Loucy (cell line): ENCODE data around the gene ALDH1A3.

Source experiments
- CTCF ChIP-seq: fragments of 200-600 bp; sonication (generic); conservative IDR thresholded peaks from 2 replicates; pipeline ENCODE4 v1.5.1; 2014; ENCODE audit warnings: mild to moderate bottlenecking, antibody characterized with exemption, low read length
- EZH2phosphoT487 ChIP-seq: fragments of 200-600 bp; IDR thresholded peaks from 2 replicates; pipeline ENCODE4 v1.6.1; 2018; ENCODE audit warnings: antibody characterized with exemption, mild to moderate bottlenecking, moderate library complexity, borderline replicate concordance

DNA sequence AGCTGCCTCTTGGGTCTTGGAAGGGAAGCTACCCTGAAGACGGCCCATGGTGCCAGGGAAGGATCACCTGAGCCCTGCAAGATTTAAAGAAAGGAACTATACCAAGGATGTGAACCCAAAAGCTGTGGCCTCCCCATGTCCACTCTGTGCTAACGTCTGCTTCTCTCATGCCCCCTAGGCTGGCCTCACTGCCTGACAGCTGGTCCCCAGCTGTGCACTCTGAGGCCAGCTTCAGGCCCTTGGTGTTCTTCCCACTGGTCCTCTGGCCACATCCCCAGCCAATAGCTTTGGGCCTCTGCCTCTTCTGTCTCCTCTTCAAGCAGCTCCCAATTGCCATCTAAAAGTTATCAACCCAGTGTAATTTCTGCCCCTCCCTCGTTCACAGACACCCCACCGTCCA is 34.3 kb downstream of the ALDH1A3 start:
- no peak for TF ChIP-seq CTCF
- no peak for TF ChIP-seq EZH2phosphoT487
